ENCODE data around the gene SOAT2.

Gene SOAT2

GRCh38 chr12:53102883-53103807 is at the start of gene SOAT2:
TSS of gene SOAT2 (plus strand) at chr12:53103486. CDS start at chr12:53103578, 92 bp downstream.
- no peak for DNase-seq (ENCODE audit: low read depth, low spot score)

DNA sequence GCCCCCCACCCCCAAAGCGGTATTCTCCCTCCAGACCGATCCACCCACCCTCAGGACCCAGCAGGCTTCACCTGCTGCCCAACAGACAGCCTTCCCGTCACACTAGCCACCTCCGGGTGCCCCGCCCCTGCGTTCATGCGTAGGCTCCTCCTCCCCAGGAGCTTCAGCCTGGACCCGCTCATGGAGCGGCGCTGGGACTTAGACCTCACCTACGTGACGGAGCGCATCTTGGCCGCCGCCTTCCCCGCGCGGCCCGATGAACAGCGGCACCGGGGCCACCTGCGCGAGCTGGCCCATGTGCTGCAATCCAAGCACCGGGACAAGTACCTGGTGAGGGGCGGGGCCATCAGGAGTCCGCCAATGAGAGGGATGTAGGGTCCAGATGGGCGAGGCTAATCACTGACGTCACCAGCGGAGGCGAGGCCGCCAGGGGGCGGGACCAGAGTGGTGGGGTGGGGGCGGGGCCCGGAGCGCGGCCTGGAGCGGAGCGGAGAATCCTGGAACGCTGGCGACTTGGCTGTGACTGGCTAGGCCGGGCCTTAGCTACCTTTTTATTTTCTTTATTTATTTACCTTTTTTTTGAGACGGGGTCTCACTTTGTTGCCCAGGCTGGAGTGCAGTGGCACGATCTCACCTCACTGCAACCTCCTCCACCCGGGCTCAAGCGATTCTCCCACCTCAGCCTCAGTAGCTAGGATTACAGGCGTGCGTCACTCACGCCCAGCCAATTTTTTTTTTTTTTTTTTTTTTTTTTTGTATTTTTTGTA is 49.0 kb upstream of the SOAT2 start:
- peak; percentile 97 for DNase-seq (ENCODE audit: low read depth, low spot score)

DNA sequence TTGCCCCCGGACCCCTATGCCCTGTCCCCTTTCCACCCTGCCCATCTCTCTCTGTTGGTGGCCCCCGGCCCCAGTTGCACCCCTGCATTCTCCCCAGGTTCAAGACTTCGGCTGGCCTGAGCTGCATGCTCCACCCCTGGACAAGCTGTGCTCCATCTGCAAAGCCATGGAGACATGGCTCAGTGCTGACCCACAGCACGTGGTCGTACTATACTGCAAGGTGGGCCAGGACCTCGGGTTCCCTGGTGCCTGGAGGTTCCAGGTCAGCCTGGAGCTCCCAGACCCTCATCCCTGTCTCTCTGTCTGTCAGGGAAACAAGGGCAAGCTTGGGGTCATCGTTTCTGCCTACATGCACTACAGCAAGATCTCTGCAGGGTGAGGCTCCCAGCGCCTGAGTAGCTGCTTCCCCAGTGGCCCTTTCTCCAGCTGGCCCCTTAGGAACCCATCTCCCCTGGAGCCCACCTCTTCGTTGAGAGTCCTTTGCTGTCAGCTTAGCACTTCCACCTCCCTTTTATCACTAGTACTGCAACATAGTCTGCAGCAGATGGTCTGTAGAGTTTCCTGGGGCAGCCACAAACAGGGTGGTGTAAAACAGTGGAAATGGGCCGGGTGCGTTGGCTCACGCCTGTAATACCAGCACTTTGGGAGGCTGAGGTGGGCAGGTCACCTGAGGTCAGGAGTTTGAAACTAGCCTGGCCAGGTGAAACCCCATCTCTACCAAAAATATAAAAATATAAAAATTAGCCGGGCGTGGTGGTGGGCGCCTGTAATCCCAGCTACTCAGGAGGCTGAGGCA is 47.6 kb upstream of the SOAT2 start:
- no peak for DNase-seq (ENCODE audit: low read depth, low spot score)

- no peak for DNase-seq (ENCODE audit: low read depth, low spot score)
Observed at GRCh38 chr12:53056296-53056695, 47.0 kb upstream of the SOAT2 start.

DNA sequence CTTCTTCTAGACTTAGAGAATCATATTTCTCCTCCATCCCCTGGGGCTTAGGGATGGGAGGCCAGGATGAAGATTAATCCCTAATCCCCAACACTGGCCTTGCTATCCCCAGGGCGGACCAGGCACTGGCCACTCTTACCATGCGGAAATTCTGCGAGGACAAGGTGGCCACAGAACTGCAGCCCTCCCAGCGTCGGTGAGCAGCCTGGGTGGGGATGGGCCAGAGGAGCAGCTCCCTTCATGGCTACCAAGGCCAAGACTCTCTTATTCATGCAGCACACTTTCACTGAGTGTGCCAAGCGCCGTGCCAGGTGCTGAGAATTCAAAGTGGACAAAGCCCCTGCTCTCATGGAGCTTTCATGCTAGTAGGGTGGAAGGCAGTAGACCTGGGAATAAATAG is 46.4 kb upstream of the SOAT2 start:
- DNase-seq (ENCODE audit: low read depth, low spot score): no peak

DNA sequence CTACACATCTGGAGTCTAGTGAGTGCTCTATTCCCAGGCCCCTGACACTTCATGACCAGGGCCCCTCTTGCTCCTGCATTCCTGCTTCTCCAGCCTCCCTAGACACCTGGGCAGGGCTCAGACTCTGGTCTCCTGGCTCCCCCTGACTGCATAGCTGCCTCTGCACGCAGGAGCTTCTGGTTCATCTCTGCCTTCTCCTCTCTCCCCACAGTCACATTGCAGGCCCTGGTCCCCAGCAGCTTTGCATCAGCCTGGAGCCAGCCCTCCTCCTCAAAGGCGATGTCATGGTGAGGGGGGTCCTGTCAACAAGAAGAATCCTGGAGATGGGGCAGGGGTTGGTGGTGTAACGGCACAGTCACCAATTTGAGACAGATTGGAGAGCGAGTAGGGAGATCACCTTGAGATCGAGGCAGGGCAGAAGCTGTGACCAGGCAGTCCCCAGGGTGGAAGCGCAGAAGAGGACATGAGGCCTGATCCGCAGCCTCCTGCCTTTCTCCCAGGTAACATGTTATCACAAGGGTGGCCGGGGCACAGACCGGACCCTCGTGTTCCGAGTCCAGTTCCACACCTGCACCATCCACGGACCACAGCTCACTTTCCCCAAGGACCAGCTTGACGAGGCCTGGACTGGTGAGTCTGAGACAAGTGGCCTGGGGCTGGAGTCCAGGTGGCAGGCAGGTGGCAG is 45.3 kb upstream of the SOAT2 start:
- DNase-seq (ENCODE audit: low read depth, low spot score): no peak

- DNase-seq (ENCODE audit: low read depth, low spot score): peak; percentile 42
Observed at GRCh38 chr12:53058674-53059433, 44.4 kb upstream of the SOAT2 start.

DNA sequence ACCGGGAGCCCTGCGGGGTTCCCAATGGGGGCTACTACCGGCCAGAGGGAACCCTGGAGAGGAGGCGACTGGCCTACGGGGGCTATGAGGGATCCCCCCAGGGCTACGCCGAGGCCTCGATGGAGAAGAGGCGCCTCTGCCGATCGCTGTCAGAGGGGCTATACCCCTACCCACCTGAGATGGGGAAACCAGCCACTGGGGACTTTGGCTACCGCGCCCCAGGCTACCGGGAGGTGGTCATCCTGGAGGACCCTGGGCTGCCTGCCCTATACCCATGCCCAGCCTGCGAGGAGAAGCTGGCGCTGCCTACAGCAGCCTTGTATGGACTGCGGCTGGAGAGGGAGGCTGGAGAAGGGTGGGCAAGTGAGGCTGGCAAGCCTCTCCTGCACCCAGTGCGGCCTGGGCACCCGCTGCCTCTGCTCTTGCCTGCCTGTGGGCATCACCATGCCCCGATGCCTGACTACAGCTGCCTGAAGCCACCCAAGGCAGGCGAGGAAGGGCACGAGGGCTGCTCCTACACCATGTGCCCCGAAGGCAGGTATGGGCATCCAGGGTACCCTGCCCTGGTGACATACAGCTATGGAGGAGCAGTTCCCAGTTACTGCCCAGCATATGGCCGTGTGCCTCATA is 43.7 kb upstream of the SOAT2 start:
- DNase-seq (ENCODE audit: low read depth, low spot score): no peak

DNA sequence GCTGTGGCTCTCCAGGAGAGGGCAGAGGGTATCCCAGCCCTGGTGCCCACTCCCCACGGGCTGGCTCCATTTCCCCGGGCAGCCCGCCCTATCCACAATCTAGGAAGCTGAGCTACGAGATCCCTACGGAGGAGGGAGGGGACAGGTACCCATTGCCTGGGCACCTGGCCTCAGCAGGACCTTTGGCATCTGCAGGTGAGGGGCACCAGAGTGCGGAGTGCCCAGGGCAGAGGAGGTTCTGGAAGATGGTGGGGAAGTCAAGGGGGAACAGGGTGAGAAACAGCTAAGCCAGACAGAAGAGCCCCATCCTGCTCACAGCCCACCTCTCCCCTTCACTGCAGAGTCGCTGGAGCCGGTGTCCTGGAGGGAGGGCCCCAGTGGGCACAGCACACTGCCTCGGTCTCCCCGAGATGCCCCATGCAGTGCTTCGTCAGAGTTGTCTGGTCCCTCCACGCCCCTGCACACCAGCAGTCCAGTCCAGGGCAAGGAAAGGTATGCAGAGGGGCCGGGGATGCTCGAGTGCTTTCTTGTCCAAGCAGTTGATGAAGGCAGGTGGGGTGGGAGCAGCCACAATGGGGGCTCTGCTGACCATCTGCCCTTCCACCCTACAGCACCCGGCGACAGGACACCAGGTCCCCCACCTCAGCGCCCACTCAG is 43.1 kb upstream of the SOAT2 start:
- peak; percentile 4 for DNase-seq (ENCODE audit: low read depth, low spot score)

DNA sequence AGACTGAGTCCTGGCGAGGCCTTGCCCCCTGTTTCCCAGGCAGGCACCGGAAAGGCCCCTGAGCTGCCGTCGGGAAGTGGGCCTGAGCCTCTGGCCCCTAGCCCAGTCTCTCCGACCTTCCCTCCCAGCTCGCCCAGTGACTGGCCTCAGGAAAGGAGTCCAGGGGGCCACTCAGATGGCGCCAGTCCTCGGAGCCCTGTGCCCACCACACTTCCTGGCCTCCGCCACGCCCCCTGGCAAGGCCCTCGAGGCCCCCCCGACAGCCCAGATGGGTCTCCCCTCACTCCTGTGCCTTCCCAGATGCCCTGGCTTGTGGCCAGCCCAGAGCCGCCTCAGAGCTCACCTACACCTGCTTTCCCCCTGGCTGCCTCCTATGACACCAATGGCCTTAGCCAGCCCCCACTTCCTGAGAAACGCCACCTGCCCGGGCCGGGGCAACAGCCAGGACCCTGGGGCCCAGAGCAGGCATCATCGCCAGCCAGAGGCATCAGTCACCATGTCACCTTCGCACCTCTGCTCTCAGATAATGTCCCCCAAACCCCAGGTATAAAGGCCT is 42.5 kb upstream of the SOAT2 start:
- DNase-seq (ENCODE audit: low read depth, low spot score): peak; percentile 5

- peak; percentile 35 for DNase-seq (ENCODE audit: low read depth, low spot score)
Observed at GRCh38 chr12:53061404-53062010, 41.8 kb upstream of the SOAT2 start.

GRCh38 chr12:53062011-53062961 is 41.0 kb upstream of the SOAT2 start:
- peak; percentile 4 for DNase-seq (ENCODE audit: low read depth, low spot score)

DNA sequence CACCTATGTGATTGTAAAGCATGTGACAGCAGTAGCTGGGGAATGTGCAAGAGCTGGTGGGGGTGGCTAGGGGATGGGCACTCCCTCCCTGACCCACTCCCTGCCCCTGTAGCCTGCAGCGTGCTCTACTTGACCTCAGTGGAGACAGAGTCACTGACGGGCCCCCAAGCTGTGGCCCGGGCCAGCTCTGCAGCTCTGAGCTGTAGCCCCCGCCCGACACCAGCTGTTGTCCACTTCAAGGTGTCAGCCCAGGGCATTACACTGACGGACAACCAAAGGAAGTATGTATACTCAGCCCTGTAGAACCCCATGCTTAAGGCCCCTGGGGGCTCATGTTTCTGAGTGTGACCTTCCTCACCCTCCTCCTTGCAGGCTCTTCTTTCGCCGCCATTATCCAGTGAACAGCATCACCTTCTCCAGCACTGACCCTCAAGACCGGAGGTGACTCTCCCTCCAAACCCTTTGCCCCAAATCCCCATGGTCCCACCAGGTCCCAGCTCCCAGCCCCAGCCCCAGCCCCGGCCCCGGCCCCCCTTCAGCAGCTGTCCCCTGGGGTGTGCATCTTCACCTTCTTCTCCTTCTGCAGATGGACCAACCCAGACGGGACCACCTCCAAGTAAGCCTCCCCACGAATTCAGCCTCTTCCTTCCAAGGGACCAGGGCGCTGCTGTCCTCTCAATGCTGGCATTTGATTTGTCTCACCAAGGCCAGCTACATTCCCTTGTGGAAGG is 40.1 kb upstream of the SOAT2 start:
- DNase-seq (ENCODE audit: low read depth, low spot score): no peak

GRCh38 chr12:53063708-53064612 is 39.3 kb upstream of the SOAT2 start:
- peak; percentile 37 for DNase-seq (ENCODE audit: low read depth, low spot score)

DNA sequence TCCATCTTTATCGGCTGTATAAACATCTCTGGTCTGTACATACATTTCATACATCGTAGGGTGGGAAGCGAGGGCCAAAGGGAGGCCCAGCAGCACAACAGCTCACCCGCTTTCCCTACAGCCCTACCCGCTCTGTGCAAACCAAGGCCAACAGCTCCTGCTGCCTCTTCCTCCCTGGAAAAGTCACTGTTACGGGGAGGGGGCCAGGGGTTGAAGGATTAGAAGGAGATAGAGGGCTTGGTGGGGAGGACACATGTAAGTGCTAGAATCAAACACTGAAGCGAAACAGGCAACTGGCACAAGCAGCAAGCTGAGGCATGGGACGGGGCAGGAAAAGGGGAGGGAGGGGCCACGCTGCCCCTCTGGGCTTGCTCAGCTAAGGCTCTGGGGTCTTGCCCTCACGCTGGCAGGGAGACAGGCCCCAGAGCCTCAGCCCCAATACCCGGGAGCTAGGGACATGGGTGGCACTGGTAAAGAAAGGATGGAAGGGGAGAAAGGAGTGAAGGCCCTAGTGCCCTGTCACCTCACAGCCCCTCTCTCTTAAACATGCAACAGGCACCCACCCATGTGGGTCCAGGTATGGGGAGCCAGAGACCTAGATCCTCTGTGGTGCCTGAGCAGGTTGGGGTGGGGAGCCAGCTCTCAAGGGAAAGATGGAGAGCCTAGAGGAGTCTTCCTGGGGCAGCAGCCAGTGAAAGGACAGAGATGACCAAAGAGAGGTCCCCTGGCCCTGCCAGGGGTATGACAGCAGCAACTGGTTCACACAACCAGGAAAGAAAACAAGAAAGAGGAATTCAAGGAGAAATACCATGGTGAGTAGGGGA is 38.5 kb upstream of the SOAT2 start:
- DNase-seq (ENCODE audit: low read depth, low spot score): no peak
